T1000 (cell line): ENCODE measurements around the gene ADGRL3.
"Not testable (repeated sequence)": the region's sequence is repeated elsewhere in the genome, so short reads cannot be mapped to it uniquely, and the experiment has no call there.

Experiments
- DNase-seq: peaks from one replicate; lab custom pipeline; 2025; ENCODE audit warnings: mixed read lengths; lab: John Stamatoyannopoulos, UW

The ADGRL3 gene

DNA sequence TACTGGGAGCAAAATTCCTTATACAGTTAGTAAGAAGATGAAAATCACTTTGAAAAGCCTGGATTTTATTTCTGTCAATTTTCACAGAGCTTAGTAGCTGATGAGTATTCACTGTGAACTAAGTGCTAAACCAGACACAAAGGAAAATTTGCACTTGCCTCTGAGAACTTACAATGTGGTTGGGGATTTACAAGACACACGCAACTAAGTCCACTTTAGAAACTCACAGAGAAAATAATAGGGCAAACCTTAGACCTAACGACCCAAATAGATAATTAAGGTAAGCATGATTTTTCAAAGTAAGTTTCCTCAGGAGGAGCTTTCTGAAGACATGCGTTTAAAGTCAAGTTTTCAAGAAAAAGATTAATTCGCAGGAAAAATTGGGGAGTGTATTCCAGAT, 708.9 kb downstream of the ADGRL3 start:
- no peak for DNase-seq

DNA sequence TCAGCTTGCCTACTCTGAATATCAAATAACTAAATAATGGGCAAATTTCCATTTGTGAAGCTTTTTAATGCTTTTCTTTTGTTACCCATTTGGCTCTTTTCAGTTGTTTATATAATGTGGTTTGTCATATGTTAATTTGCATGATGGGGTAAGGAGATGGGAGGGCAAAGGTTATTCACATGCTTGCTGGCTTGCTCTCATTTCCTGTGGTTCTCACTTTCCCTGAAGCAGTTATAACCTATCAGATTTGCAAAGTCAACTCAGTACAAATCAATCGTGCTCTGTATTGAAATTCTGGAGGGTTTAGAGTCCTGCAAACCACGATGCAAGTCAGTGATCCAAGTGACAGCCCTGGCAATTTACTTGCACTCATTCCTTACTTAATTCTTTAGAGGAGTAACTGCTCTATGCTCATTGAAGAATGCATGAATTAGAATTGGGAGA, 711.2 kb downstream of the ADGRL3 start:
- DNase-seq: no peak

DNA sequence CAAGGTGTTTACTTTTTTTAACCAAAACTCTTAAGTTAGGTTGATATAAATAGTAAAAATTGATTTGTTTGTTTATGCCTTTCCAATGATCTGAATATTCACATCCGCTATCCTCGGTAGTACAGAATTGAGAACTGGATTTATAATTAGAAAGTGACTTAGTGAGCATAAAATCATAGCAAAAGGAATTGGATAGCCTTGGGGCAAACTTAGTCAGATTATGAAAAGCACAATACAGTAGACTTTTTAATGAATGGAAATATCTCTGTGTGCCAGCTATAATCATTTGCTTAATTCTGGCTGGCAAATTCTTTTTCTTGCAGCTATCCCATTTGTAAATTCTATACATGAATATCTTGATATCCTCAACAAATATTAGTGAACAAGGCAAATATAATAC, 713.5 kb downstream of the ADGRL3 start:
- no peak for DNase-seq

DNA sequence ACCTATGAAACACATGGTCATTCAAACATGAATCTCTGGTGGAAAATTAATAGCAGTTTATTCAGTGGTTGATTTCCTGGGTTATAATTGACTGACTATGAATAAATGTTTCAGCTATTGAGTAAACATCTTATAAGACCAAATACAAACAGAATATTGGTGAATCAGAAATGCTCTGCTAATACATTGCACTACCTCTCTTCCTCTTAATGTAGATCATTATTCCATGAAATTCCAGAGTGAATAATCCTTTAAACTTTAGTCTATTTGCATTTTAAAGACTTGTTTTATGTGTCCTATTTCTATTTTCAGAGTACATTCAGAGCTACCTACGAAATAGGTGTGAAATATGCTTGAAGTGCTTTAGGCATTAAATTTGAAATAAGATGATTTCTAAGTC, 715.4 kb downstream of the ADGRL3 start:
- DNase-seq: no peak

DNA sequence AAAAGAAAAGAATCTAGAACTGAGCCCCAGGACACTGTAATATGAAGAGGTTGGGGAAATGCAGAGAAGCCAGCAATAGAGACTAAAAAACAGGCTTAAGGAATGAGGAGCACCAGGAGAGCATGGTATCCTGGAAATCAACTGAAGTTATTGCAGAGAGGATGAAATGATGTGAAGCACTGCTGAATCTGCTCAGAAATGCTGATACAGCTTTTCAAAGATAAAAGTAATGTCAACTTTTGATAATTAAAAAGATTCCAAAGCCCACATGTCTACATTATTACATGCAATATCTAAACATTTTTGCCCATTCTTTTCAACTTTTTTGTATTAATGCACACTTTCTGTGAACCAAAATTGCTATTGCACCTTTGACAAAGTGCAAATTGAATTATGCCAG, 718.4 kb downstream of the ADGRL3 start:
- DNase-seq: no peak

DNA sequence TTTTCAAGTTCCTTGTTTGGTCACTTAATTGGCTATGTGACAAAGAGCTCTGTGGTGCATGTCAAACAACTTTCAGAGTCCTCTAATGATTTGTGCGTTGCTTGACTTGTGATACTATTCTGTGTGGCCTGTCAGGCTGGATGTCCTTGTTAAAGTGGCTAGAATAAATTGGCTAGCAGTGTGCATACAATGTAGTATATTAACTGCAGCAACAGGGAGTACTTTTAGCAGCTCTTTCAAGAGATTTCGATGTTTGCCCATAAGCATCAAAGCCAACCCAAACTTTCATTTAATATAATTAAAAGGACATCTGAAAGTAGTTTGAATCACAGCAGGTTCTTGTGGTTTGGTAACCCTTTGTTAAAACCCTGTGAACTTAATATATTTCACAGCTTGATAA, 718.9 kb downstream of the ADGRL3 start:
- DNase-seq: no peak

DNA sequence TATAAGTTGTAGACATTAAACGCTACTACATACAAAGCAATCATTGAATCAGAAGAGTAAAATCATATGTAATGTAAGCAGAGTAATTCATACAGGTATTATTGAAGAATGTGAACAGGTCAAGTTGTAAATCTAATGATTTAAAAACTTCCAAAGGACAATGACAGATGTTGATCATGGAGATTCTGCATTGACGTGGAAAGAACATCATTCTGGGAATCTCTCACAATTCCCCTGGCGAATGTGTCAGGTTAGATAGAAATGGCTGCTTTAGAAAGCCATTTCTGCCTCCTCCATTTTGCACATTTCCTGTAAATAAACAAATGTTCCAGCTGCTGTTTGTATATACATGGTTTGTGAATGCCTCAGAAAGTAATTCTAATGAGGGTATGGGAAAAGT, 719.4 kb downstream of the ADGRL3 start:
- DNase-seq: no peak

DNA sequence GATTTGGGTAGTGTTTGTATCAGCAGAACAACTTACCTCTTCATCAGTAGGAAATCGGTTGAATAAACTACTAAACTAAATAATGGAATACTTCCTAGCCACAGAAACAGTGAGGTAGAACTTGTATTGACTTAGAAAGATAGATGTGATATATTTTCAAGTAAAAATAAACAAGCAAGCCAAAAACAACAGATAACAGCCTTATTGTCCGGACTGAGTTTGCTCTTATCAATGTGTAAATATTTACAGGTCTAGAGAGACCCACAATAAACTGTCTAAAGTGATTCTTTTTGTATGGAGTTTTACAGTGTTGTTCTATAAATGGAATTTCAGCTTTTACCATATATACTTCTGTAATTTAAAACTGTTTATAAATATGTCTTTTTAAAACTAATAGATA, 721.8 kb downstream of the ADGRL3 start:
- DNase-seq: no peak

DNA sequence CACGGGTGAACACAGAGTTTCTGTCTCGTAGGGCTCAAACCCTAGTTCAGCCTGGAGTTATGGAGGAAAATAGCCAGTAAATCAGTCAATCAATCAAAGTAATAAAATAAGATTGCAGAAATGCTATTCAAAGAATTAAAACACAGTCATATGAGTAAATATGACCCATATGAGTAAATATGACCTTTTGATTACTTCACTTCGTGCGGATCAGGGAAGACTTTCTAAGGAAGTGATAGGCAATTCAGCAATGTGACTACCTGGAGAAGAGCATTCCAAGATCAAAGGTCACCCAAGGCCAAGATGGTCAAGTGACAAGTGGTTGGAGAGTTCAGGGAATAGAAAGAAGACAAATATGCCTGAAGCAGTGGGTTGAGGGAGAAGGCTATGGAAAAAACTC, 722.6 kb downstream of the ADGRL3 start:
- no peak for DNase-seq

DNA sequence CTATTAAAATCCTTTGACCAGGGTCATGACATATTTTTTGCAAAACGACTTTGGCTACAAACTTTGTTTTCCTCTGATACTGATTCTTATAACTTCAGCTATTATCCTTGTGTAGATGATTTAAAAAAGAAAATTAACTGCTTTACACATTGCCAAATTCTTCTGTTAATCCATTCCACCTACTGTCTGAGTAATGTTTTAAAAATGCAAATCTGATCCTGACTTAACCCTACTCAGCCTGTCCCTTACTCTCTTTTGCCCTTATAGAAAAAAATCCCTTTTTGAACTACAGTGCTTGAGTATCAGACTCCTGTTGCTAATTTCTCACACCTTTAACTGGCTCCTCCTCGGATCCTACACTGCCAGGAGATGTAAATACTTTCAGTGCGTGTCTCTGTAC, 723.1 kb downstream of the ADGRL3 start:
- DNase-seq: no peak

DNA sequence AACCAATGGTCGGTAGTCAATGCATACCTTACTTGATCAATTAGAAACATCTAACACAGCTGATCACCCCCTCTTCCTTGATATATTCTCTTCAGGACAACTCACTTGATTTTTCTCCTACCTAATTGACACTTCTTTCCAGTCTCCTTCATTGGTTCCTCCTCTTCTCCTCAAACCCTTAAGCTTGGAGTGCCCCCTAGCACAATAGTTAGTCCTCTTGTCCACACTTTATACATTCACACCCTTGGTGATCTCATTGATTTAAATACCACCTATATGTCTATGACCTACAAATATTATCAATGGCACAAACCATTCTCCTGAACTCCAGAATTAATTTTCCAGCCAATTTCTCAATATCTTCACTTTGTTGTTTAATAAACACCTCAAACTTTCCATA, 724.0 kb downstream of the ADGRL3 start:
- DNase-seq: no peak

DNA sequence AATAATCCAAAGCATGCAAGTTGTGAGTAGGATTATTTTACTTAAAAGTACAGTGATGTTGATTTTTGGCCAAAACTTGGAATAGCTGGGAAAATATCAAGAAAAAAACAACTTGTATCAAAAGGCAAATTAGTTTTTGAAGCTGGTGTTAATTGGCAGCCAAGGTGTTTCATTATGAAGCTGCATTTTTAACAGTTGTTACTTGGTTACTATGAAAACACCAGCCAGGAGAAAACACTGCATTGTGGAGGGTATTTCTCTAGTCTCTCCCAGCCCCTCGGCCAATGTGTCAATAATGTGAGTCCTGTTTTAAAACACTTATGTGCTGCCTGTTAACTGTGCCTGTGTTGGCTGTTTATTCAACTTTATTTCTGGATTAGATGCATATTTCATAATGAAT, 733.4 kb downstream of the ADGRL3 start:
- DNase-seq: no peak

DNA sequence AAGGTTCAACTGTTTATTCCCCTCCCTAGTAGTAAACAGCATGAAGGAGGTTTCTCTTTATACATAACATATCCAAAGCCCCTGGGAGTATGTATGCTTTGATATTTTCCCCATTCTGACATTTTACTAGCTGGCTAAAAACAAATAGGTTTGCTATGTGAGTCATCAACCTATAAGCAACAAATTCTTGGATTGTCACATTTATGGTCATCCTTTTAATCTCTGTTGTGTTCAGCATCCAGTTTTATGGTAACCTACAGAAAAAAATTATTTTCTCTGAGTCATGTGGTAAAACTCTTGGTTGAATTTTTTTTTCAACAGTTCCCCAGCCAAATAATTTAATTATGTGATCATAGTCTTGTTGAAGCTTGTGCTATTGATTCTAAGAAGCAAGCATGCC, 734.1 kb downstream of the ADGRL3 start:
- no peak for DNase-seq

DNA sequence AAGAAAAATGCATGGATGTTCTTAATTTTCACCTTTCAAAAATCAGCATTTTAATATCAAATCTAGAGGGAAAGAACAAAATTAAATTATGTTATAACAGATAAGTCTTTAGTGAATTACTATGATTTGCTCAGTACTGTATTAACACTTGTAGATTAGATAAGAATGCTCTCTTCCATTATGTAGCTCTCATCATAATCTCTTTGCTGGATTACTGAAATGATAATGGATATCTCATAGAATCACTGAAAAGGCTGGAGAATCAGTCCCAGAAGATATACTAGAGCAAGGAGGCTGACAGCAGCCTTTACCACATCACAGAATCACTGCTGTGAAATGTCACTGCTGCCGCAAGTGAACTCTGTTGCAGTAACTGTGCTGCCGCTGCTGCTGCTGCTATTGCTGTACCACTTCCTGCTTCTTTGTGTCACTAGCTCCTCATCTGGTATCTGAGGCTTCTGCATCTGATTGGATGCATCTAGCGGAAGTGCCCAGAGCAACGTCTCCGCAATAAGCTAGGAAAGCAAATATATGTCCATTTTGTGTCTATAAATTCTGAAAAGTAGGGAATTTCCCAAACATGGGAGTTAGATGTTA, 738.2 kb downstream of the ADGRL3 start:
- no peak for DNase-seq

DNA sequence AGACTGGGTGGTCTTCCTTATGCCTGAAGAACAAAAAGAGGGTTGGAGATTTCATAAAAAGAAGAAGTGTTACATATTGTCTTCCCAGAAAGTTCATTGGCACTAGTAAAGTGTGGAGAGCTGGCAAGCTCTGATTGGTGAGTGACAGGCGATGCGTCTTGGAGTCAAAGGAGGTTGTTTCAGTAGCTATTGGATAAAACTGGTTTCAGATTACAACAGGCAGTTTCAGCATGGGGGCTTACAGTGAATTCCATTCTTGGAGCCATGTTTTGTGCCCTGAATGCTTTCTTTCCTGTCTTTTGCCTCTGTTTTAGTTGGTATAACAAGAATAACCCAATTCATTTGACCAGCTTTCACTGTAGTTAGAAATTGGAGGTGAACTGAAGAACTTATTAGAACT, 750.5 kb downstream of the ADGRL3 start:
- DNase-seq: no peak

DNA sequence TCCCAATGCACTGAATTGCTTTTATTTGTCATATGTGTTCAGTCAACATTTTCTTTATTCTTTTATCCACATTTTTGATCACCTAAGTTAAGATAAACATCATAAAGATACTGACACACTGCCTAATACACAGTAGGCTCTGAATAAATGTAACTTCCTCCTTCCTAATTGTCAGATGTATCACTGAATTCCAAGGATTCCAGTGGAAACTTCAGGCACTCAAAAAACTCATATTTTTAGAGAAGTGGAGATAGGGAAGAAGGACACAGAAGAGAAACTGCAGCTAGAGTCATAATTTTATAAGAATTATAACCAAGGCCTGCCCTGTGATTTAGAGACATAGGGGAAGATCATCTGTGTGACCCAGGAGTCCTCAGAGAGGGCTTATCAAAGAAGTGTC, 753.3 kb downstream of the ADGRL3 start:
- no peak for DNase-seq

DNA sequence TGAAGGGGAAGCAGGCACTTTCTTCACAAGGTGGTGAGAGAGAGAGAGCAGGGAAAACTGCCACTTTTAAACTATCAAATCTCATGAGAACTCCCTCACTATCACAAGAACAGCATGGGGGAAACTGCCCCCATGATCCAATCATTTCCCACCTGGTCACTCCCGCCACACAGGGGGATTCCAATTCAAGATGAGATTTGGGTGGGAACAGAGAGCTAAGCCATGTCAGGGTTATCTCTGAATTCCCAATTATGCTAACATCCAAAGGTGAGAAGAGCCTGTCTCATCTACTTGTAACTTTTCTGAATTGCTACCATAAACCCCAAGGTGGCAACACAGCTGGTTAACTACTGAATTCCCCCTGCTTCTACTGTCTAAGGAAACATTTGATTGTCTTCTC, 758.5 kb downstream of the ADGRL3 start:
- DNase-seq: no peak

DNA sequence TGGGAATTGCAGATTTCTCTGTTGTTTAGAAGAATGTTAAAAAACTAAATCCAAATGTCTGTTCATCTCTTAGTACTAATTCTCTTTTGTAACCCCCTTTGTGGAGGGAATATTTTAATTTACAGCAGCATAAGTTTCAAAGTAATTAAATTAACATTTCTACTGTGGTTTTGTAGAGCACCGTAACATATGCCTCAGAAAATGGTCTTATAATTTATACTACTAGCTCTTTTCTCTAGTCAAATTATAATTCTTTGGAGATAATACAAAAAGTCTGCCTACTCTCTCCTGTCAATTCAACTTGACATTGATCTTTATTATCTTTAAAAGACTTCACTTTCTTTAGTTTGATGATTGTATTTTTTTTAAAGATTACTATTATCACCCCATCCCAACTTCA, 759.0 kb downstream of the ADGRL3 start:
- DNase-seq: no peak

DNA sequence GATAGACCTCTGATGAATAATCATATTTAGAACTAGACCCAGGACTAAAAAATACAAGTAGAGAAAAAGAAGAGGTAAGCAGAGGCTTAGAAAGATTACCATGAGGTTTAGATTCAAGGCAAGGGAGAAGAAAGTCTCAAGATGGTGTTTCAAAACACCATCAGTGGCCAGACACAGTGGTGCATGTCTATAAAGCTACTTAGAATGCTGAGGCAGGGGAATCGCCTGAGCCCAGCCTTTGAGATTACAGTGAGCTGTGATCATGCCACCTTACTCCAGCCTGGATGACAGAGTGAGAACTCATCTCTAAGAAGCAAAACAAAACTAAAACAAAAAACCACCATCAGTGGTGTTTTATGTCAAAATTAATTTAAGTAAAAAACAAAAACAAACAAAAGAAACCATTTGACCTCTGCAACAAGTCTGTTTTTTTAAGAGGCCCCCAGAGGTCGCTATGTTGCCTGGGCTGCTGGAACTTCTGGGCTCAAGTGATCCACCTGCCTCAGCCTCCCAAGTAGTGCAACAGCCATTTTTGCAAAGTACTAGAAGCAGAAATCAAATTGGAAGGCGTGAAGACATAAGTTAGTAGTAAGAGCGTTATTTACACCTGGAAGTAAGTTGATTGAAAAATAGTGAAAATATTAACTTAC, 784.3 kb downstream of the ADGRL3 start:
- DNase-seq: no peak

DNA sequence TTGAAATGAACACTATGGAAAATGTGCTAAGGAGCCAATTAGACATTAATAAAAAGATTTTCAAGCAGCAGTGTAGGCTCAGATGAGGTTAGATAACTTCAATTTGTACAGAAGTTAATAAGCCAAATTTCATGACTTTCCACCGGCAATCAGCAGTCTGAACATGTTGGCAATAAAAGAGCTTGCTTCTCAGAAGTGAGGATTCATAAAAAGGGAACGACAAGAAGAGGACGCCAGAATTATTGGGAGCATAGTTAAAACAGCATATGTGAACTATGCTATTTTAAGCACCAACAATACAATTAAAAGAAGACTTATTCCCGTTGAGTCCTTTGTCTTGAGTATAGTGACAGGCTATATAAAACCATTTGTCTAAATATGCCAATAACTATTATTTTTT, 785.3 kb downstream of the ADGRL3 start:
- no peak for DNase-seq

DNA sequence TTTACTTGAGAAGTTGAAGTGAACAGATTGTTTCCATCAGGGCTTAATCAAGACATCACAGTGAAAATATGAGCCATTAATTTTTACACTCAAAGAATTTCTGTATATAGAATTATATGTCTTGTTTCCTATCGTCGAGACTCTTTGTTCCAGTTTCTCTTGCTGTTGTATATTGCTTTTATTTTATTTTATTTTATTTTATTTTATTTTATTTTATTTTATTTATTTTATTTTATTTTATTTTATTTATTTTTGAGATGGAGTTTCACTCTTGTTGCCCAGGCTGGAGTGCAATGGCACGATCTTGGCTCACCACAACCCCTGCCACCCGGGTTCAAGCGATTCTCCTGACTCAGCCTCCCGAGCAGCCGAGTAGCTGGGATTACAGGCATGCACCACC, 786.8 kb downstream of the ADGRL3 start:
- DNase-seq: not testable (repeated sequence)

DNA sequence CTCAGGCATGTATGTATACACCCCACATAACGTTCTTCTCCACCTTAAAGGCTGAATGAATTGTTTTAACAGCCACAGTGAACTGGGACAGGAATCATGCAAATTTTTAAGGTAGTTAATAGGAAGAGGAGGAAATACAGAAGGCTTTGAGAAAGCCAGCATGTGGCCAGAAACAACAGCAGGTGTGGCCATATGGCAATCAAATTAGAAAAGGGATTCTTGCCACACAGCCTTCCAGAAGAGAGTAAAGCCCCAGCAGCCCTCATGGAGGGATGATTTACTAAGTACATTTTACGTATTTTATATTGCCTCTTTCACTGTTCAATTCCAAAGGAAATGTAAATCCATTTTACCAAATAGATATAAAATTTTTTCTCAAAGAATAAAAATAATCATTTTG, 792.2 kb downstream of the ADGRL3 start:
- no peak for DNase-seq

DNA sequence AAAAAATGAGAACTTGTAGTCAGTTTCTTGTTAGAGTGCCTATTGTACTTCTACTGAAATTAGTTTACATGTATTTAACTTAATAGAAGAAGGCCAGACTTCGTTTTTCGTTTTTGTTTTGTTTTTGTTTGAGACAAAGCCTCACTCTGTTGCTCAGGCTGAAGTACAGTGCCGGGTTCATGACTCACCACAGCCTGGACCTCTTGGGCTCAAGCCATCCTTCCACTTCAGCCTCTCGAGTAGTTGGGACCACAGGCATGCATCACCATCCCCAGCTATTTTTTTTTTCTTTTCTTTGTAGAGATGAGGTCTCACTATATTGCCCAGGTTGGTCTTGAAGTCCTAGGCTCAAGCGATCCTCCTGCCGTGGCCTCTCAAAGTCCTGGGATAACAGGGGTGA, 793.9 kb downstream of the ADGRL3 start:
- peak; percentile 17 for DNase-seq

DNA sequence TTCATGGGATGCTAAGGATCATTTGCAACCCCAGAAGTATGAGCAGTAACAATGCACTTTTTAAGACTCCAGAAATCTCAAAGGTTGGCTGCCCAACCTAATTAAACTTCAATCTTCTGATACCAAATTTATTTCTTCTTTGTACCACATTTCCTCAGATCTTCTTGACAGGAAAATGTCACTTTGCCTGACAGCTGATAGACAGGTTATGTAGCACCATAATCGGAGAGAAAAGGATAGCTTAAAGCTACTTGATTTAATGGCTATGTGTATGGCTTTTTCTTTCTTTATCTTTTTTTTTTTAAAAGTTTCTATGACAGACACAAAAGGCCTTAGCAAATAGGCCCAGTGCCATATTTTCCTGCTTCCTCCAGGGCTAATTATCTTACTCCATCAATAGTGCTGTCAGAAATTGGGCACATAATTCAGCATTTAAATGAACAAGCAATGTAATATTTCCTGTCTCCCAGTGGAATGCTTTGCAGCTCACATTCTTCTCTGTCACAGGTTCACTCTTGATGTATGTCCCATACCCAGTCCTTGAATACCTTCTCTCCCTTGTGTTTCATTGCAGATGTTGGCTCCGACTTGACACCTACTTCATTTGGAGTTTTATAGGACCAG, 795.7 kb downstream of the ADGRL3 start:
- no peak for DNase-seq
